GM18511 (cell line): ENCODE results near the gene RPL12.
"Not testable (repeated sequence)": the region's sequence is repeated elsewhere in the genome, so short reads cannot be mapped to it uniquely, and the experiment has no call there.

Experiments used
- ATAC-seq: cut with Tn5 transposase; IDR thresholded peaks from one replicate; pipeline ENCODE4 v1.9.1; 2021; ENCODE audit warnings: mild to moderate bottlenecking, moderate library complexity; ENCODE audit not compliant: unreplicated experiment

The RPL12 gene

GRCh38 chr9:127470662-127471061 is 19.5 kb upstream of the RPL12 start:
- no peak for ATAC-seq

GRCh38 chr9:127467621-127468020 is 16.4 kb upstream of the RPL12 start:
- no peak for ATAC-seq

- not testable (repeated sequence) for ATAC-seq
Observed at GRCh38 chr9:127466407-127466917, 15.3 kb upstream of the RPL12 start.

- ATAC-seq, result no peak
Observed at GRCh38 chr9:127463911-127464310, 12.7 kb upstream of the RPL12 start.

- no peak for ATAC-seq
Observed at GRCh38 chr9:127463382-127463781, 12.2 kb upstream of the RPL12 start.

GRCh38 chr9:127458921-127459320 is 7.7 kb upstream of the RPL12 start:
- no peak for ATAC-seq

- no peak for ATAC-seq
Observed at GRCh38 chr9:127457191-127457878, 6.1 kb upstream of the RPL12 start.

GRCh38 chr9:127455324-127455992 is 4.3 kb upstream of the RPL12 start:
- ATAC-seq, result no peak

- no peak for ATAC-seq
Observed at GRCh38 chr9:127452691-127453090, 1.5 kb upstream of the RPL12 start.

- peak; percentile 4 for ATAC-seq
Observed at GRCh38 chr9:127451858-127452656, 851 bp upstream of the RPL12 start.

GRCh38 chr9:127451608-127451857 is 327 bp upstream of the RPL12 start:
- ATAC-seq, result peak; percentile 24

- no peak for ATAC-seq
Observed at GRCh38 chr9:127450243-127450760, 904 bp downstream of the RPL12 start.

GRCh38 chr9:127449332-127449966 is 1.8 kb downstream of the RPL12 start:
- no peak for ATAC-seq

GRCh38 chr9:127448112-127448805 is 2.9 kb downstream of the RPL12 start:
- no peak for ATAC-seq

GRCh38 chr9:127447416-127448111 is 3.6 kb downstream of the RPL12 start:
- no peak for ATAC-seq

GRCh38 chr9:127446713-127447415 is 4.3 kb downstream of the RPL12 start:
- ATAC-seq, result no peak

GRCh38 chr9:127445851-127446712 is 5.1 kb downstream of the RPL12 start:
- no peak for ATAC-seq
